Gastrocnemius medialis (tissue), 4 donors: ENCODE measurements around the gene TAOK3. TPM values are rescaled to one million over a fixed set of nuclear protein-coding genes. Genes with fewer than 3 reads are reported as not detected.

Experiments used
- ATAC-seq, 2 donors: fragments of 150-250 bp; one replicate each; pipeline ENCODE4 v1.9.1; 2016
- DNase-seq, 2 donors: peaks; one replicate each; pipeline ENCODE4 v3.0.0-alpha.2; 2019
- H3K27ac ChIP-seq, 4 donors: fragments of 200-600 bp; sonication (generic); 1 replicate in 1 of 4; 2 replicates in 3 of 4; pipeline ENCODE4 v1.5.1; 2016 to 2018; ENCODE audit warnings: mild to moderate bottlenecking in 2 of 4, moderate library complexity in 1 of 4
- H3K27me3 ChIP-seq, 3 donors: fragments of 200-600 bp; sonication (generic) in 2 of 3; 1 replicate in 1 of 3; 2 replicates in 2 of 3; pipeline versions ENCODE4 v1.5.1 to v1.6.0; 2016 to 2019; ENCODE audit warnings: mild to moderate bottlenecking in 1 of 3, moderate library complexity in 1 of 3
- H3K36me3 ChIP-seq, 2 donors: fragments of 200-600 bp; sonication (generic) in 1 of 2; one replicate each; pipeline ENCODE4 v1.5.1; 2017 to 2018
- H3K4me1 ChIP-seq, 2 donors: fragments of 200-600 bp; sonication (generic) in 1 of 2; one replicate each; pipeline ENCODE4 v1.5.1; 2016 to 2017; ENCODE audit warnings: mild to moderate bottlenecking in 2 of 2
- H3K4me3 ChIP-seq, 4 donors: fragments of 200-600 bp; sonication (generic) in 3 of 4; 1 replicate in 1 of 4; 2 replicates in 3 of 4; pipeline ENCODE4 v1.5.1; 2016 to 2019; ENCODE audit warnings: mild to moderate bottlenecking in 2 of 4
- H3K9me3 ChIP-seq, 3 donors: fragments of 200-600 bp; sonication (generic) in 2 of 3; 1 replicate in 1 of 3; 2 replicates in 2 of 3; pipeline ENCODE4 v1.5.1; 2016 to 2019
- CTCF ChIP-seq, 5 experiments: fragments of 450-650 bp in 3 of 5; fragments of 200-600 bp in 2 of 5; sonication (generic) in 2 of 5; IDR thresholded peaks in 4 of 5; conservative IDR thresholded peaks in 1 of 5; 1 replicate in 4 of 5; 2 replicates in 1 of 5; pipeline ENCODE4 v1.5.1; 2016 to 2019; ENCODE audit warnings: antibody characterized with exemption in 5 of 5, mild to moderate bottlenecking in 3 of 5, moderate library complexity in 3 of 5
- POLR2A ChIP-seq, 2 donors: fragments of 450-650 bp; IDR thresholded peaks; one replicate each; pipeline ENCODE4 v1.6.1; 2017; ENCODE audit warnings: antibody characterized with exemption in 2 of 2, mild to moderate bottlenecking in 2 of 2, moderate library complexity in 2 of 2
- in situ Hi-C, 4 donors: fragments of 200-750 bp; cut with MboI; loops; one replicate each; pipeline versions ENCODE4 v1.15.0 to v1.8.0; 2017; ENCODE audit warnings: low sequenced_read_pairs in 4 of 4
- intact Hi-C: fragments of 100-400 bp; cut with DNase I; formaldehyde crosslinking; loops from one replicate; pipeline ENCODE4 v1.15.1; 2023; ENCODE audit warnings: low total_unique reads
- total RNA-seq, 4 donors: library from RNA; depleted of rRNA; stranded (reverse); fragments of >200 nt; gene quantifications; one replicate each; pipeline versions ENCODE4 v1.1.0 to v1.2.3, GENCODE V29; 2016

Gene TAOK3
- total RNA-seq, 4 donors from 2014 or later = 13.5 to 24.5 (median 15.1) TPM

- no peak overlapping the region for H3K27ac ChIP-seq
- DNase-seq (no peak), ATAC-seq (no peak)
- H3K36me3 ChIP-seq = no peaks in the 10 kb centered on the region
- in situ Hi-C loops = no loop called here
- no peaks in the 10 kb centered on the region for H3K9me3 ChIP-seq
- intact Hi-C loops = no loop called here
- TF ChIP-seq POLR2A (IDR thresholded peaks at IDR 0.05) = no peak
- no peak for TF ChIP-seq CTCF (IDR thresholded peaks at IDR 0.05 in 4 of 5, conservative IDR thresholded peaks at IDR 0.05 in 1 of 5)
- no peaks in the 10 kb centered on the region for H3K4me1 ChIP-seq
- H3K27me3 ChIP-seq = no peaks in the 10 kb centered on the region
- H3K4me3 ChIP-seq = no peak overlapping the region
Observed at GRCh38 chr12:118302053-118302452, 70.7 kb downstream of the TAOK3 start.

- Histone ChIP-seq H3K27me3 (no peaks in the 10 kb centered on the region), H3K4me1 (no peaks in the 10 kb centered on the region), H3K4me3 (no peak overlapping the region), H3K27ac (no peak overlapping the region), H3K36me3 (no peaks in the 10 kb centered on the region), H3K9me3 (no peaks in the 10 kb centered on the region)
- DNase-seq (no peak), ATAC-seq (no peak)
- TF ChIP-seq POLR2A (IDR thresholded peaks at IDR 0.05) (no peak), CTCF (IDR thresholded peaks at IDR 0.05 in 4 of 5, conservative IDR thresholded peaks at IDR 0.05 in 1 of 5) (no peak)
- intact Hi-C loops (no loop called here), in situ Hi-C loops (no loop called here)
Observed at GRCh38 chr12:118299791-118300460, 72.8 kb downstream of the TAOK3 start.

GRCh38 chr12:118297284-118297683 lies 75.4 kb downstream of the TAOK3 start:
- DNase-seq = no peak
- Histone ChIP-seq H3K9me3 (no peaks in the 10 kb centered on the region), H3K36me3 (no peaks in the 10 kb centered on the region), H3K27ac (no peak overlapping the region), H3K27me3 (no peaks in the 10 kb centered on the region), H3K4me3 (no peak overlapping the region), H3K4me1 (no peaks in the 10 kb centered on the region)
- no peak for ATAC-seq
- intact Hi-C loops = no loop called here
- in situ Hi-C loops = no loop called here
- TF ChIP-seq POLR2A (IDR thresholded peaks at IDR 0.05) (no peak), CTCF (IDR thresholded peaks at IDR 0.05 in 4 of 5, conservative IDR thresholded peaks at IDR 0.05 in 1 of 5) (no peak)

GRCh38 chr12:118292836-118293235 lies 79.9 kb downstream of the TAOK3 start:
- no peak for ATAC-seq
- no peak for DNase-seq
- intact Hi-C loops (no loop called here), in situ Hi-C loops (no loop called here)
- TF ChIP-seq CTCF (IDR thresholded peaks at IDR 0.05 in 4 of 5, conservative IDR thresholded peaks at IDR 0.05 in 1 of 5) (no peak), POLR2A (IDR thresholded peaks at IDR 0.05) (no peak)
- H3K27ac ChIP-seq = no peak overlapping the region
- H3K9me3 ChIP-seq = no peaks in the 10 kb centered on the region
- H3K4me1 ChIP-seq = peaks cover 0 to 3% of the 10 kb centered on the region in 2 donors
- H3K27me3 ChIP-seq = no peaks in the 10 kb centered on the region
- H3K4me3 ChIP-seq = no peak overlapping the region
- H3K36me3 ChIP-seq = no peaks in the 10 kb centered on the region

- H3K4me1 ChIP-seq = peaks cover 0 to 3% of the 10 kb centered on the region in 2 donors
- no peaks in the 10 kb centered on the region for H3K36me3 ChIP-seq
- in situ Hi-C loops (no loop called here), intact Hi-C loops (no loop called here)
- no peak for TF ChIP-seq POLR2A (IDR thresholded peaks at IDR 0.05)
- TF ChIP-seq CTCF (IDR thresholded peaks at IDR 0.05 in 4 of 5, conservative IDR thresholded peaks at IDR 0.05 in 1 of 5) = no peak
- DNase-seq = no peak
- H3K27ac ChIP-seq = no peak overlapping the region
- H3K4me3 ChIP-seq = no peak overlapping the region
- no peaks in the 10 kb centered on the region for H3K27me3 ChIP-seq
- H3K9me3 ChIP-seq = no peaks in the 10 kb centered on the region
- no peak for ATAC-seq
Observed at GRCh38 chr12:118290130-118290529, 82.6 kb downstream of the TAOK3 start.
